ENCODE measurements around the gene RAP2A.
A peak's percentile ranks its signal among the peaks of the same experiment; 100 is the strongest.

The RAP2A gene

DNA sequence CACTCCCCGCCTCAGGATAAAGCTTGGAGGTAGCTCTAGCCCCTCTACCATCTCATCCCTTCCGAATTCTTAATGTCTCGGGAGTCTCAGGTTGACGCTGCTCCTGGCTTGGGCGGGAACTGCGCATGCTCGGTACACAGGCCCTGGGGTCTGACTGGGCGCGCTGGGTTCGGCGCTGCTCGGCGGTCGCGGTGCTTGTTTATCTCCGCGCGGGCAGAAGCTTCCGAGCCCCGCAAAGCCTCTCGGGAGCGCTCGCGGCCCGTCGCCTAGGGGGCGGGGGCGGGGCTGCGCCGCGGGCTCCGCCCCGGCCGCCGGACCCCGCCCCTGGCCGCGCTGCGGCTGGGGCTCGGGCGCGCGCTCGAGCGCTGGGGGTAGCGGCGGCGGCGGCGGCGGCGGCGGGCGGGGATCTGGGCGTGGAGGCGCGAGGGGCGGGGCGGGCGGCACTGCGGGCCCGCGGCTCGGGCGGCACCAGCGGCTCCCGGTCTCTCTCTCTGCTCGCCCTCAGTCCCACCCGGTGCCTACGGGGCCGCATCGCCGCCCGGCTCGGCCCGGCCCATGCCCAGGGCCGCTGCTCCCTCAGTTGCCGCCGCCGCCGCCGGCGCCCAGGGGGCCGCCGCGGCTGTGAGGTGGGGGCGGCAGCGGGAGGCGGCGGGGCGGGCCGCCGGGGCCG is at the start of gene RAP2A:
Gene RAP2A (plus strand): TSS at position 443 of the 670 bp plus-strand sequence. CDS start 302 bp downstream, outside the sequence.
- DNase-seq: peak; percentile 97

DNA sequence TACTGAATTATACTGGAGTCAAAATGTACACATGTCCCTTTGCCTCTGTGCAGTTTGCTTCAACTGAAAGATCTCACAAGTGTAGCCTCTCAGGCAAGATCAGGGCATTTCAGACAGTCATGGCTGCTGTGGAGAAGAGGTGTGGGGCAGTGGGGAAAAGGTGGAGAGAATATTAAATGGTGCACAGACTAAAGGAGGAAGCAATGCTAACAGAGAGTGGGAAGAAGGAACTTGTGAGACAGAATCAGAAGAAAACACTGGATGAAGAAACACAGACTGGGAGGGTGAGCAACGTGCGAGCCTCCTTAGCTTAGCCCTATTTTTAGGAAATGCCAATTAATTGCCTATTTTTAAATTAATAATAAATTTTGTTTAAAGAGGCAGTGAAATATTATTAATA is 49.6 kb upstream of the RAP2A start:
- DNase-seq: no peak

DNA sequence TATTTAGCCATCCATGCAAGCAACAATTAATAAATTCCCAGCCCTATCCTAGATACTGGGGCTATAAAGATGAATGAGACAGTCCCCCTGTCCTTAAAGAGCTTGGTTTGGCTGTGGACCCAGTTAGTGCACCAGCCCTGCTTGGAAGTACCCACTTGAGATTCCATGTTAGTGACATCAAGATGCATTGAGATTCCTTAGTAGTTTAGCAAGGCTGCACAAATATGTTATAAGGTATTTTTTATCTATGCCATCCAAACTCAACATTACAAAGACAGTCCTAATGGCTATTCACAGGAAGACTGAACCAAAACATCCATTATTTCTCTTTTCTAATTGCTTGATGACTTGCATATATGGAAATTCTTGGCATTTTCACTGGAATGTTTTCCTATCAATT is 48.8 kb upstream of the RAP2A start:
- DNase-seq: no peak

DNA sequence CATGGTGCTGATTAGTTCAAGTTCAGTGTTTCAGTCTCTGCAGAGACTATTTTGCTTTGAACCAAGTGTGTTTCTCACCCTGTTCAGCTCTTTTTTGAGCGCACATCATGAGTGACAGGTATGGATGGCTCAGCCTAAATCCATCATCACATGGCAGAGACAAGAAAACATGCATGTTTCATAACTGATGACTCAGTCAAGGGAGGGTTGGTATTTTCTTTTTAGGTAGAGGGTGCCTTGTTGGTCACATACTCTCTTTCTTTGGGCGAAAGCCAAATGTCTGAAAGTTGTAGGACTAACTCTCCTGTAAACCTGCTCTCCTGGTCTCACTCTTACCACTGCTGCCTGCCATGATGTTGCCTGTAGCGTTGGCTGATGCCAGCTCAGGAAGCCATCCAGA is 48.1 kb upstream of the RAP2A start:
- DNase-seq: no peak

DNA sequence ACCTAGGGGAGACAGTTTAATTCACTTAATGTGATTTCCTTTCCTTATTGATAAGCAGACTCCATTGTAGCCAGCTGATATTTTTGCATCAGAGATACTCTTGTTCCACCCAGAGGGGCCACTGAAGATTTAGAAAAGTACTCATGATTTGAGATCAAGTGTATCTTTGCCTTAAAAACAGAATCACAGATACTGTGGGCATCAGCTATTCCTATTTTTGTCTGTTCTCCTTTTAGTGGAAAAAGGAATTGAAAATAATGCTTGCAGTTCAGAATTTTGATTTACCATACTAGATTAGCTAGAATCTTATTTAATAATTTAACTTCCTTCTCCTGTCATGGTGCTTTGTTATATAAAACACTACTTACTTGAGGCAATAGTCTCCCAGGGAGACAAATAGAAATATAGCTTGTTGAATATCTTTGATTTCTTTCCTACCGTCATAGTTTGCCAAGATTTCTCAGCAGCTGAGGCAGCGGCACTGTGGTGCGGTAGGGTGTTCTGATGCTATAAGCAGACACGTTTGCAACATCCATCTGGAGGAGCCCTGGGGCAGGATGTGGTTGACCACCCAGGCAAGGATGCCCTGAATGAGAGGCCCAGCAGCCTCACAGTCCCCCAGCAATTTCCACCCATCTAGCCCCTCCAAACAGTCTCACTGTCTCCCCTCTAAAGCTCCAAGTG is 47.0 kb upstream of the RAP2A start:
- DNase-seq: peak; percentile 80

DNA sequence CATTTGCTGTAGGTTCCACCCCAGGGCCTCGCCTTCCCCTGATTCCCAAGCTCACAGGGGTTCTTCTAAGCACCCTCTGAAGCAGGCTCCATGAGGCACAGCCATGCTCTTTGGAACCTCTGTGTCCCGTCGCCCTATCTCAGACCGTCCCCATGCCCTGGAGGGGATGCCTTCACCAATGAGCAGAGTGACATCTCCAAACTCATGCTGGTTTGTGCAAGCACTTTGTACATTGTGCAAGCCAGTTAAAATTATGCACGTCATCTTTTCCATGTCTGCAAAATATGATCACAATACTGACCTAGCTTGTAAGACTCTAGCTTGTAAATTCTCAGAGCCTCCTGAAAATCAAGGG is 46.5 kb upstream of the RAP2A start:
- peak; percentile 50 for DNase-seq

DNA sequence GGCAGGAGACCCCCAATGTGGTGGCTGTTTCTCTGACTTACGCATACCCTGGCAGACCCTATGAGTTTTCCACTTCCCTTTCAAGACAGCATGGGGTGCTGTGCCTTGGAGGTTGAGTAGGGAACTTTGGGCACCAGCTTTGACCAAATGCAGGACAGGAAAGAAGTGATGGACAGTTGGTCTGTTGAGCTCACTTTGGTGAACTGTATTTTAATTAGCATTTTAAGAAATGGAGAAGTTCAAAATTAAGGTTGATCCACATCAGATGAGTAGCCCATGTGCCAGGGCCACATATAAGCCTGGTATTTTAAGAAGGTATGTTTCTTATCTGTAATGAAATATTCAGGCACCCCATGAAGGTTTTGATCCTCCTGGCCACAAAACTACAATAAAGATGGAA is 46.1 kb upstream of the RAP2A start:
- no peak for DNase-seq

DNA sequence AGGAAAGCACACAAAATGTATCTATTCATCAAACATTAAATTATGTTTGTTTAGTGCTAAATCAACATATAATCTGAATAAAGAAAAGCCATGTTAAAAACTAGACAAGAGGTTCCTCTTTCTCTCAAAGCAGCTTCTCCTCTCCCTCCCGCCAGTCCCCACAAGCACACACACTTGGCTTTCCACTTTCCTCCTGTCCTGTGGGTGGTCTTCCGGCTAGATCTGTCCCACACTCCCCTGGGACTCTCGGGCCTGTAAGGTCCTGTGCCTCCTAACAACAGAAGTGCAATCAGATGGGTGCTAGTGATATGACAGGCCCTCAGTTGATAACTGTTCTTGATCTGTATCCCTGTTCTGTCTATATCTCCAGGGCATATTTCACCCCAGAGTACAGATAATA is 45.6 kb upstream of the RAP2A start:
- peak; percentile 38 for DNase-seq

DNA sequence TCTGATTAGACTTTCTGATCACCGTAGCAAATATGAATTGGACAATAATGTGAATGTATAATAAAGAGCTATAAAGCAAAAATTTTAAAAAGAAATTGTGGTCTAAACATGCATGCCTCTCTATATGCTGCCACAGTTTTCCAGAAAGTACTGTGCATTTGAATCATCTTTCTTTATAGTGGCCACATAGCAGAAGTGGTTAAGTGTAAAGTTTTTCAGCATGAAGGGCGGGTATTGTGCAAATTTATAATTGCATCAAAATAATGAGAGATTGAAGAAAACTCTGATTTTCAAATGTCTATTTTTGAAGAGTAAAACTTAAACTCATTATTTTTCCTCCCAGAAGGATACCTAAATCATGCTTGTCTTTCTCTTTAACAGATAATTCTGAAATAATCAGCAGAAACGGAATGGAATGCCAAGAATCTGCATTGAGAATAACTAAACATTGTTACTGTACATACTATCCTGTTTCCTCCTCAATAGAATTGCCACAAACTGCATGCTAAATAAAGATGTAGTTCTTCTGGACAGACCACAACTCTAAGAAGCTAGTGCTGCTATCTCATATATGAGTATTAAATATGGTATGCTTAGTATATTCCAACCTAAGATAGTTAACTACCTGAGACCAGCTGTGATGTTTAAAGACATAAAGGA is 42.9 kb upstream of the RAP2A start:
- no peak for DNase-seq

DNA sequence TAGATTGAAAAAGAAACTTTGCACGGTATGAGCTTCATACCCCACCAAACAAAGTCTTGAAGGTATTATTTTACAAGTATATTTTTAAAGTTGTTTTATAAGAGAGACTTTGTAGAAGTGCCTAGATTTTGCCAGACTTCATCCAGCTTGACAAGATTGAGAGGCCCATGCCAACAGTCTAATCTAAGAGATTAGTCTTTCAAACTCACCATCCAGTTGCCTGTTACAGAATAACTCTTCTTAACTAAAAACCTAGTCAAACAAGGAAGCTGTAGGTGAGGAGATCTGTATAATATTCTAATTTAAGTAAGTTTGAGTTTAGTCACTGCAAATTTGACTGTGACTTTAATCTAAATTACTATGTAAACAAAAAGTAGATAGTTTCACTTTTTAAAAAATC is 41.9 kb upstream of the RAP2A start:
- no peak for DNase-seq

DNA sequence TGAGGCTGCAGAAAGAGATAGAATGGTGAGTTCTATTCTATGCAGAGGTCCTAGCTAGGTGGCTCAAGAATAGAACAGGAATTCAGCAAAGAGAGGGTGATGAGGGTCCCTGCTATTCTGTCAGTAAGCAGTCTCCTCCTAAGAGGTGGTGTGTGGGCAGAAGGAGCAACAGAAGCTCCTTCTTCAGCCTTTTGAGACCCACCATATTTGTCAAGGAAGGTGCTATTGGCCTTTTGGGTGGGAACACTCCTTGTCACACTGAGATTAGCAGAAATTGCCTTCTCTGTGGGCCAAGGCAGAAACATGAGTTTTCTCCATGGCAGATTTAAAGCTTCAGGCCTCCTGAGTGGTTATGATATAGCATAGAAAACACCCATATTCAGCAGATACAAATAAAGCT is 39.4 kb upstream of the RAP2A start:
- DNase-seq: no peak

DNA sequence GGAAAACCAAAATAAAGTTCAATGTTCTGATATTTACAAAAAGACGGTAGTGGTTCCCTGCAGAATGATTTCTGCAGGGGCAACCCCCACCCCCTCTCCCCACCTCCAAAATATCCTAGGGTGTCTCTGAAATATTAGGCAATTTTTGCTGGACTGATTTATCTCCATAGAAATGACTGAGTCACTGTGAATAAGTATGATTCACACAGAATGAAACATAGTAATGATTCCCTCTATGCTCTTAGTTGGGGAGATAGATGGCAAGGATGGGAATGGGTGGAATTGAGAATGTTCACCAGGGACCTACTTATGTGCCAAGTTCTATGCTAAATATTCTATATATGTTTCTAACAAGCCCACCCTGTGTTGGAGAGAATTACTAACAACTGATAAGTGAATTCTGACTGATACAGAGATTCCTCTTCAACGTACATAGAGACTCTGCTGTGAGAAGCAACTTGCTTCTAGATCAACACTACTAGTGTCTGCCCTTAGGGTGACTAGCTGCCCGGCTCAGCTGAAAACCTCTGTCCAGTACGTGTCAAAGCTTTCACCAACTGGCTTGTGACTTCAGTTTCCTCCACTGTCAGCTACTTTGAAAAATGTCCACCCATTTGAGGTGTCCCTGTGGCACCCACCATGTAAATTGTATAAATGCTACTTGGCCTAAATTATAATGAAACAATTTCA is 38.4 kb upstream of the RAP2A start:
- no peak for DNase-seq

DNA sequence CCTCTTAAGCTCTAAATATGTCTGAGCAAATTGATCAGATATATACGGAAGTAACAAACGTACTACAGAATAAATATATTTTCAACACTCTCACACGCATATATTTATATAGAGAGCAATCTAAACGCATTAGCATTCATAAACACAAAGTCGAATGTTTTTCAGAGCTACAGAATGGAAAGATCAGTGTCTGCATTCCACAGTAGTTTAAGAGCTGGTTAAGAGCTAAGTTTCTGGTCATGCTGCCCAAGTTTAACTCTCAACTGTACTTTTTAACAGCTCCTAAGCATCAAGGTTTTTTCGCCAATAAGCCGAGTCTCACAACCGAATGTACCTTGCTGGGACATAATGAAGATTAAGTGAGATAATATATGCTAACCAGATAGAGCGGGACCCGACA is 36.7 kb upstream of the RAP2A start:
- no peak for DNase-seq

DNA sequence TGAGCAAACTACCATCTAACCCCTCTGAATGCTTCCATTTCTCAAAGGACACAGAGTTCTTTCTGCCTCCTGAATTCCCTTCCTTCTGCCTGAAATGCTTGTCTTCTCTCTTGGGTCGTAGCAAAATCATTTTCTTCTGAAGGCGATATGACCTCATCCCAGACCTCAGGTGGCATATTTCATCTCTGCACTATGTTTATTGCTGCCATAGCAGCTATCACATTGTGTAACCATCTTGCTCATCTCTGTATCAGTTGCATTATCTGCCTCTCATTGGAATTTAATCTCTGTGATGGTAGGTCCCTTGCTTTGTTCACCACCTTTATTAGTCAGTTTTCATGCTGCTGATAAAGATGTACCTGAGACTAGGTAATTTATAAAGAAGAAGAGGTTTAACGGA is 32.5 kb upstream of the RAP2A start:
- no peak for DNase-seq

DNA sequence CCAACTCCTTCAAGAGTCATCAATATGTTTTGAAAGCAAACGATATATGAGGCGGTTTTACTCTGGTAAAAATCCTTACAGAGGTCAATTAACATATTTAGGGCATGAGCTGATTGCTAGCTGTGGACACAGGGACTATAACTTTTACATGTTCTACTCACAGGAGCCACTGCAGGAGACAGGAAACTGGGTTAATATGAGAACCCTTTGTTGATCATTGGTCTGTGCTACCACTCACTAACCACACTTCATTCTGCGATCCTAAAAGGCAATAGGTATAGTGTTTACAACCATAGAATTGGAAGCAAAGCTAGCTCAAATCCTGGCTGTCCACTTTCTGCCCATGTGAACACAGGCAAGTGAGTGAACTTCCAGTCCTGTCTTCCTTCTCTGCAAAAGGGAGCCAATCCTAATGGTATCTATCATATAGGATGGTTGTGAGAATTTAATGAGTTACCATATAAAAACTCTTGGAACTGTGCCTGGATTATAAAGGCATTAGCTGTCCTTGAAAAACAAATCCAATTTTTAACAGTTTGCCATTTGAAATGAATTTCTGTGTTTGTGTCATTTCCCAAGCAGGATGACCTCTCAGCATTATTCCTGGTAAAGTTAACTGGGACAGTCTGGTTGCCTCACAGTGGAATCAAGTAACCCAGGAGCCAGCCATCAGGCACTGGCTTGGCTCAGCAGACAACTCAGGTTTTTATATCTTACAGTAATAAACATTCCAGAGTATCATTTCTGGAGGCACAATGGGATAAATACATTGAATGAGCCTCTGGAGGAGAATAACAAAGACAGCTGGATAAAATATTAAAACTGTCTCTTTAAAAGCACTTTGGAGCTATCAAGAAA is 29.8 kb upstream of the RAP2A start:
- DNase-seq: no peak

DNA sequence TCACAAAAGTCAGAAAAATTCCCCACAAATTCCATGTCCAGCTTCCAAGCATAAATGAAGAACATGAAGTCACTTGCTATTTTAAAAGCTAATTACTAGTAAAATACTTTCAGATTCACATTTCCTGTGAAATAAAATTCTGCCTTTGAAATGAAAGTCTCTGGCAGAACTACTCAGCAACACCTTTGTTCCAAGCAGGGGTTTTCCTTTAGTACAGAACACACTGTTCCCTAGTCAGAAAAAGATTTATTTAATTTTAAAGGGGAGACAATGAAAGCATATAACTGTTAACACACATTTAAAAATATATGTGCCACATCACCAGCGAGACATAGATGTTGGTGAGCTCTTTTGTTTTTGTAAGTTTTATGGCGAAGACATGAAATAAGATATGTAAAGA is 26.4 kb upstream of the RAP2A start:
- DNase-seq: no peak

DNA sequence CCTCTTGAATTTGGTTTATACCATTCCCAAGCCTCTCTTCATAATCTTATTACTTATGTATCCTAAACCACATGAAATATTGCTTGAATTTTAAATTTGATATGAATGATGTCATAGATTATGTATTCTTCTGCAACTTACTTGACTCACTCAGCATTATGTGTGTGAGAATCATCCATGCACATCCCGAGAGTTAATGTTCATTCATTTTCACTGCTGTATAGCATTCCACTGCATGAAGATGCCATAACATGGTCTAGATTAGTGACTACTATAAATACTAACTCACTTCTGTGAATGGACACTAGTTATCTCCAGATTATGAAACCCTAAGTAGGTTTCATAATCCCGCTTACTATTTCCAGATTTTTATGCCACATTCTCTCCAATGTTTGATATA is 25.0 kb upstream of the RAP2A start:
- DNase-seq: no peak

DNA sequence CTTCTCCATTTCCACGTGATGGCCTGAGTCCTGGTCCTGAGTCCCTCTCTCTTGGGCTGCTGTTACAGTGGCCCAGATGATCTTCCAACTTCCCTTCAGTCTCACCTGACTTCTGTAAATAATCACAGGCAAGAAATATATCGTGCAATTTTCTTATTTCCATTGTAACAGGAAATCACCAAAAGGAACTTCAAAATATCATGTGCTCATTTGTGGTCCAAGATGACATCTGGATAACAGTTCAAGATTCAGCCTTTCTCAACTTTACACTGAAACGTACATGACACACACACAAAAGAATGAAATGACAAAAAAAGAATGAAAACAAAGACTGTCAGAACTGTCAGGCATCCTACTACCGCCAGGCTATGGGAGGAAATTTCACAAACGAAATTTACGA is 22.0 kb upstream of the RAP2A start:
- peak; percentile 8 for DNase-seq

DNA sequence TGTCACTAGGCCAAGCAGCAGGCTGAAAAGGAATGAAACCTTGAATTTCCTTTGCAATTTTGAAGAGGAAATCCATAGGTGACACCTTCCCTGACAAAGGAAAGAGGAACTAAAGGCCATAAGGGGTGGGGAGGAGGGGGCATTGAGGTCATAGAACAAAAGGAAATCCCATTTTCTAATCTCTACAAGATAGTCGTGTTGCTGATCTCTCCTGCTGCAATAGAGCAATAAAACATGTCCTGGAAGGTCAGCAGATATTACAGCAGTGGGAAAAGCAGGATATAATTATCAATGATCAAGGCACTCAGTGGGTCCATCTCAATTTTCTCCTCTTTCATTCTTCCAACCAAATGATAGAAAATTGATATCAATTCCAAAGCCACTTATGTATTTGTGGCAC is 20.3 kb upstream of the RAP2A start:
- DNase-seq: no peak

DNA sequence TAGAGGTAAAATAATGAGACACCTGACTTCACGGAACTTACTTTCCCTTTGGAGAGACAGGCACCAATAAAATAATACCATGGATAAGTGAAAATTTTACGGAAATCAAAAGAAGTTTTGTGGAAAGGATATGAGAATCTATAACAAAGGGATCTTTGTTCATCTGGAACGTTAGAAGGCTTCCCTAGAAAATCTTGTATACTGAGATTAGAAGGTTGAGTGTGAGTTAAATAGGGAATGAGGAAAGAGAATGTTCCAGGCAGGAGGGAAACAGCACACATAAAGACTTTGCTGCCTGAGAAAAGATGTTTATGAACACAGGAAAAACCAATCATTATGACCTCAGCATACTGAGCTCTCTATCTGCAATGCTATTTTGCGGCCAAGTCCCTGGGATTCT is 19.6 kb upstream of the RAP2A start:
- DNase-seq: no peak

DNA sequence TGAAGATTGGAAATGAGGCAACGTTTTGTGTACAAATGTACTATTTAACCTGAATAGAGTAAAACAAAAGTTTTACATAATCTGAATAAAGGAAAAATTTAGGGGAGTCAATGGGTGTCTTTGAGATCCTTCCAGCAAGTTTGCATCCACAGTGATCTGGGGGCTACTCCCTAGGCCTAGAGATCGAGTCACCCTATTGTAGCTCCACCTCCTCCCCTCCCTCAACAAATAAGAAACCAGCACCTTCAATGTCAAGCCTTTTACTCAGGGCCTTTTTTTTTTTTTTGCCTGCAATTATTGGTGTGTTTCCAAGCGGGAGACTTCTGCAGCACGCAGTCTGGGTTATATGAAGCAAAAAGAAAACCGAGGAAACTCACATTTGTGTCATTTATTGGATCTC is 16.3 kb upstream of the RAP2A start:
- no peak for DNase-seq

DNA sequence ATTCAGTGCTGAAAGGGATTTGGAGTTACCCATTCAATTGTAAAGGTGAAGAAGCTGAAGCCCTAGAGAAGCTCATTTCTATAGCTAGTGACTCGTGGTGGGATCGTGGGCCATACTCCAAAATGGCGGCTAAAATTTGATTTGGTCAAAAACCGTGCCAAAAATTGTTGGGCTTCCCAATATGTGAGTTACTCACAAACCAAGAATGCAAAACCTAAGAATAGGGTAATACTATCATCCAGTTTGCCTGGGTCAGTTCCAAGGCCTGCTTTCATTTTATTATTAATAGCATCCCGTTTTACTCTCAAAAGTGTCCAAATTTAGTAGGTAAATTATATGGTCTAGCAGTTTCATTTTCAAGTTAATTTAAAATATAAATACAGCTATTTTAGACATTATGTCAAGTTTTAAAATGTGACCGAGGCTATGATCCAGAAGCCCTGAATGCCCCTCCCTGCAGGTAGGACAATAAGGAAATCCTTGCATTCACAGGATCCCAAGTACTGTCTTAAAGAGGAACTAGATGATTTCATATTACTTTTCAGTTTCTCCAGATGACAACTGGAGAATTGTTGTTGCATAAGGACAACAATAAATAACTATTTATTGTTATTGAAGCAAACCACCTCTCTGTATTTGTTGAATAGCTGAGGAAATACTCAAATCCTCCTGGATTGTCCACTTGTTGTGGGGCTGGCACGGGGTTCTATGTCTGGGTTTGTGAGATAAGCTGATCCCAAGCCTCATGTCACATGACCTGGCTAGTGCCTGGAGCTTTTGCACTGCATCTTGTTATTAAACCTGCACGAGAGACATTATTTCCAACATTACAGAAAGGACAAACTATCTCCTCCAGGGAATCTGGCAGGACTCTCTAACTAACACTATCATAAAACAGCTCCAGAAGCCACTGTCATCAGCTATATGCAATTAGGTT is 11.6 kb upstream of the RAP2A start:
- DNase-seq: peak; percentile 21
